ENCODE data around the gene HTT. TPM values are rescaled to one million over a fixed set of nuclear protein-coding genes. Genes with fewer than 3 reads are reported as not detected.

HTT gene
- total RNA-seq, 3 donors from 2014 or later (not counting 1 experiment from before 2014, with no cell fraction given): 132 to 175 (median 165) TPM

DNA sequence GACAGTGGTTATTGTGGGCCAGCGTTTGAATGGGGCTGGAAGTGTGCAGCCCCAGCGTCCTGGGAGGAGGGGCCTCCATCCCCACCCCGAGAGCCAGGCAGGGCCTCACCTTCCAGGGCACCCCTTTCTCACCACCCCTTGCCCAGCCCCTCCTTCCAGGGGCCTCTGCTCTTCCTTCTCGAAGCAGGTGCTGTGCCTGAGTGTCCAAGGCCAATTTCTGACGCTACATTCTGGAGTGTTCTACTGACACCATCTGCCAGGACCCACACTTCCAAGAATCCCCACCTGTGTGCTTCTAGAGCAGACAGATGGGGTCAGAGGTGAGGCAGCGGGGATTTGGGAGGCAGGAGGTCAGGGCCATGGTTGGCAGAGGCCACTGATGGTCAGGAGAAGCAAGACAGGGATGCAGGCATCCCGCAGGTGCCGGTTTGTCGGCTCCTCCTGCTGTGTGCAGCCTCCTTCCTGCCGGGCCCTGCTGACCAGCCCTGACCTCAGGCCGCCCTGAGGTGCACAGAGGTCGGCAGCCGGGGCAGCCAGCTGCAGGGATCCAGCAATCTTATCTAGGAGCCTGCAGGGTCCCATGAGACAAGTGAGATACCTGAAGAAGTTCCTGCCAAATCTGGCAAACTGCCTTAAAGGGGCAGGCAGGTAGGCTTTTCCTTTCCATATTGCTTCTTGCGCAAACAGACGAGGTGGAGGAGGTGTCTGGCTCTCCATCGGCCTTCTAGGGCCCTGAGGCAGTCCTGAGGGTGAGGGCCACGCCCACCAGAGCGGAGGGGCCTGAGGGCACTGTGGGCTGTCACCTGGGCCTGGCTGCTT lies 193.3 kb downstream of the HTT start:
- H3K36me3 Mint-ChIP-seq: no peaks in the 10 kb centered on the region
- no peak overlapping the region for H3K4me3 Mint-ChIP-seq
- DNase-seq (no peak), ATAC-seq (no peak)
- H3K27ac ChIP-seq (ENCODE audit: low read length): no peak overlapping the region
- H3K4me3 ChIP-seq (ENCODE audit: low read length): no peak overlapping the region
- H3K4me1 Mint-ChIP-seq: no peaks in the 10 kb centered on the region
- H3K27me3 Mint-ChIP-seq (ENCODE audit: low read depth in 2 of 2): no peaks in the 10 kb centered on the region
- H3K27me3 ChIP-seq (ENCODE audit: control insufficient read depth, insufficient read depth, low read length): no peaks in the 10 kb centered on the region
- H3K9me3 ChIP-seq (ENCODE audit: control insufficient read depth, insufficient read depth, low read length): no peaks in the 10 kb centered on the region
- TF ChIP-seq, protein P1, sequence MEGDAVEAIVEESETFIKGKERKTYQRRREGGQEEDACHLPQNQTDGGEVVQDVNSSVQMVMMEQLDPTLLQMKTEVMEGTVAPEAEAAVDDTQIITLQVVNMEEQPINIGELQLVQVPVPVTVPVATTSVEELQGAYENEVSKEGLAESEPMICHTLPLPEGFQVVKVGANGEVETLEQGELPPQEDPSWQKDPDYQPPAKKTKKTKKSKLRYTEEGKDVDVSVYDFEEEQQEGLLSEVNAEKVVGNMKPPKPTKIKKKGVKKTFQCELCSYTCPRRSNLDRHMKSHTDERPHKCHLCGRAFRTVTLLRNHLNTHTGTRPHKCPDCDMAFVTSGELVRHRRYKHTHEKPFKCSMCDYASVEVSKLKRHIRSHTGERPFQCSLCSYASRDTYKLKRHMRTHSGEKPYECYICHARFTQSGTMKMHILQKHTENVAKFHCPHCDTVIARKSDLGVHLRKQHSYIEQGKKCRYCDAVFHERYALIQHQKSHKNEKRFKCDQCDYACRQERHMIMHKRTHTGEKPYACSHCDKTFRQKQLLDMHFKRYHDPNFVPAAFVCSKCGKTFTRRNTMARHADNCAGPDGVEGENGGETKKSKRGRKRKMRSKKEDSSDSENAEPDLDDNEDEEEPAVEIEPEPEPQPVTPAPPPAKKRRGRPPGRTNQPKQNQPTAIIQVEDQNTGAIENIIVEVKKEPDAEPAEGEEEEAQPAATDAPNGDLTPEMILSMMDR (IDR thresholded peaks at IDR 0.05): no peak
- no peak overlapping the region for H3K27ac Mint-ChIP-seq
- H3K9me3 Mint-ChIP-seq: no peaks in the 10 kb centered on the region
- H3K36me3 ChIP-seq (ENCODE audit: control insufficient read depth, insufficient read depth, low read length): no peaks in the 10 kb centered on the region
- 84% methylated on average over 18 of the region's 18 CpGs for WGBS (ENCODE audit: insufficient coverage)
- intact Hi-C loops (cut with micrococcal nuclease): no loop called here
- no peaks in the 10 kb centered on the region for H3K4me1 ChIP-seq (ENCODE audit: control insufficient read depth, insufficient read depth, low read length)

DNA sequence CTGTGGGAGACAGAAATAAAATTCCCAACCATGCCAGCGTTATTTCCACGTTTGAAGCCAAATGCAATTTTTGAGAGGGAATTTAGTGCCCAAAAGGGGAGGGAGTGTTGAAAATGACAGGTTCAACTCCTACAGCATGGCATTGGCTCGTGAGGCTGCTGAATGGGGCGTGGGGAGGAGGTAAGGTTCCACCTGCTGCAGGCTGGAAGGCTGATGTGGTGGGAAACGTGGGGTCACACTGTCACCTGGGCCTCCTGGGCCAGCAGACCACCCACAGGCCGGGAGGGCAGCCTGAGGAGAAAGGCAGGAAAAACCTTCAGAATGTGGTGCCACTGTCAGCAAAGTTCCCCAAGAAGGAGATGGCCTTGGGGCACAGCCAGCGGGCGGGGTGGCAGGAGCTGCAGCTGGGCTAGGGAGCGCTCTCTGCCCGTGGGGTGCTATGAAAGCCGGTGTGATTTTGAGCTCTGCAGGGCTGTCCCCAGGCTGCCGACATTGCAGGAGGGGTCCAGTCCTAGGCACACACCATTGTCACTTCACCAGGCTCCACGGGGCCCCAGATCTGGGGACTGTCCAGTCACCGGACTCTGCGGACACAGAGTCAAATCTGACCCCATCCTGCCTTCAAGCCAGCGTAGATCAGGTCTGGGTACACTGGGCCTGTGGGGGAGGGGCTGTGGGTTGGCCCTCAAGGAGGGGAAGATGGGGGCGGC lies 194.1 kb downstream of the HTT start:
- Mint-ChIP-seq H3K9me3 (no peaks in the 10 kb centered on the region), H3K27me3 (ENCODE audit: low read depth in 2 of 2) (no peaks in the 10 kb centered on the region), H3K4me1 (no peaks in the 10 kb centered on the region), H3K4me3 (no peak overlapping the region), H3K36me3 (no peaks in the 10 kb centered on the region), H3K27ac (no peak overlapping the region)
- Histone ChIP-seq H3K4me3 (ENCODE audit: low read length) (no peak overlapping the region), H3K4me1 (ENCODE audit: control insufficient read depth, insufficient read depth, low read length) (no peaks in the 10 kb centered on the region), H3K36me3 (ENCODE audit: control insufficient read depth, insufficient read depth, low read length) (no peaks in the 10 kb centered on the region), H3K9me3 (ENCODE audit: control insufficient read depth, insufficient read depth, low read length) (no peaks in the 10 kb centered on the region), H3K27ac (ENCODE audit: low read length) (no peak overlapping the region), H3K27me3 (ENCODE audit: control insufficient read depth, insufficient read depth, low read length) (no peaks in the 10 kb centered on the region)
- 91% methylated on average over 17 of the region's 17 CpGs for WGBS (ENCODE audit: insufficient coverage)
- no peak for DNase-seq
- no peak for ATAC-seq
- TF ChIP-seq, protein P1 (IDR thresholded peaks at IDR 0.05): no peak
- intact Hi-C loops (cut with micrococcal nuclease): no loop called here

DNA sequence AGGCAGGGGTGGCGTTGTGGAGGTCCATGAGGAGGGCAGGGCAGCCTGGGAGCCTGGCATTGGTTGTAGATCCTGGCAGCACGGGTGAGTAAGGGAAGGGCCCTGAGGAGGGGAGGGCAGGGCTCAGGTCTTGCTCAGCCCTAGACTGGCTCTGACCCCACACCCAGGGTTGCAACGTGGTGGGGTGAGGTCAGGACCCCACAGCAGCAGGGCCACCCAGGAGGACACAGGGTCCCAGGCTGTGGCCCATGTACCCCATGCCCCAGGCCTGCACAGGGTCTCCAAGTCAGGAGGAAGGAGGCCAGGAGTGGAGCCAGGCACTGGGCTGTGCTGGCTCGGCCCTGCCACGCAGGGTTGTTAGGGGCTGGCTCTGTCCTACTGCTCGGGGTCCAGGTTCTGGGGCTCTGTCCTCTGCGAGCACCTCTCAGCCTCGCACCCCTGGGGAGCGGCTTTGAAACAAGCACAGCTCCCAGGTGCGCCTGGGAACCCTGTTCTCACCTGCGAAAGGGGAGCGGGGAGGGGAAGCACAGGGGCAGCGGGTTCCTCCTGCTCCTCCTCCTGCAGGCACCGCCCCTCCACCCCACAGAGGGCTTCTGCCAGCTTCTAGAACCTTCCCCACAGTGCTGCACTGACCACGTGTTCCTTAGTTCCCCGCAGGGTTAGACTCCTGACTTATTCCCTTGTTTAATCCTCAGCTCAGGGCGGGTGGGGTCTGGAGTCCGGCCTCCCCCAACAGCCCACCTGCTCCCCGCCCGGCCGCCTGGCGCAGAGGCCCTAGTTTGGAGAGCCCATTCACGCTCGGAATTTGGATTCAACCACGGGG lies 194.8 kb downstream of the HTT start:
- intact Hi-C loops (cut with micrococcal nuclease): no loop called here
- DNase-seq (no peak), ATAC-seq (no peak)
- TF ChIP-seq, protein P1 (IDR thresholded peaks at IDR 0.05): no peak
- Mint-ChIP-seq H3K27me3 (ENCODE audit: low read depth in 2 of 2) (no peaks in the 10 kb centered on the region), H3K9me3 (no peaks in the 10 kb centered on the region), H3K4me1 (no peaks in the 10 kb centered on the region), H3K27ac (no peak overlapping the region), H3K4me3 (no peak overlapping the region), H3K36me3 (no peaks in the 10 kb centered on the region)
- Histone ChIP-seq H3K4me3 (ENCODE audit: low read length) (no peak overlapping the region), H3K27ac (ENCODE audit: low read length) (no peak overlapping the region), H3K27me3 (ENCODE audit: control insufficient read depth, insufficient read depth, low read length) (no peaks in the 10 kb centered on the region), H3K4me1 (ENCODE audit: control insufficient read depth, insufficient read depth, low read length) (no peaks in the 10 kb centered on the region), H3K9me3 (ENCODE audit: control insufficient read depth, insufficient read depth, low read length) (no peaks in the 10 kb centered on the region), H3K36me3 (ENCODE audit: control insufficient read depth, insufficient read depth, low read length) (no peaks in the 10 kb centered on the region)
- 90% methylated on average over 25 of the region's 25 CpGs for WGBS (ENCODE audit: insufficient coverage)
